ENCODE measurements around the gene THNSL1.
A peak's percentile ranks its signal among the peaks of the same experiment; 100 is the strongest.

The THNSL1 gene

DNA sequence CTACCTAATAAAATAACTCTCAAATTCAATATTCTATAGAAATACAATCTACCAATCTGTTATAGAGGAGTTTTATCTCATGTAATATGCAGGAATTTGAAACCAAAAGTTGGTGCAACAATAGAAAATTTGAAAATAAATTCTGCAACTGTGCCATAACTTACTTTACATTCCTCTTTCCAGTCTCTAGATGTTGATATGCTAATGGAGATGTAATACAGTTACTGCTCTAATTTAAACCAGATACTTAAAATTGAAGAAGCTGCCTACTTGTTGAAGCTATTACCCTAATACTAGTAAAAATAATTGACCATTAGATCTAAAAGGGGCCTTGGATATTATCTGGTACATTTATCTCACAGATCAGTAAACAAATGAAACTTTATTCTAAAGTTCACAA, 1.8 kb upstream of the THNSL1 start:
- no peak for DNase-seq

DNA sequence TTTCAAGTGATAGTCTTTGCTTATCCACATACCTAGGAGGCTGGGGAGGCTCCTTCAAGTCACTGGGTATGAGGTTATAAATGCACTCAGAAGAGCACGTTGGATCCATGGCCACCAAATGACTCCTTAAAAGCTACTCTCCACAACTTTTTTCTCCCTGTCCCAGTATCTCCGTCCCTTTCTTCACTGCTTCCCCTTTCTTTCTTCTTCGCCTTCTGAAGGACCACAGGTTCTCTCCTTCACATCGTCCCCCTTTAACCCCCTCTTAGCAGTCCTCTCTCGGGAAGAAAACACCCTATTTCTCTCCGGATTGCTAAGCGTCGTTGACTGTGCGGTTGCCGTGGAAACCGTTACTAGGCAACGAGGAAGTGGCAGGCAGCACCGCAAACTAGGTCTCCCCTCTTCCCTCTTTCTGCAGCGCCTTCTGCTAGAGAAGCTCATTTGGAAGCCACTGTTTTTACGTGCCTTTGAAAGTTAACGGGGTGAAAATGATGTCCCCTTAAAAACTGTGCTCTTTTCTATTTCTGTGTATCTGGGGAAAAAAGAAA, 510 bp upstream of the THNSL1 start, which contains the start of gene ENKUR:
Gene ENKUR, minus strand, starts transcription at position 331 of the 548 bp plus-strand sequence. Its CDS starts 222 bp downstream, at position 109.
- peak; percentile 89 for DNase-seq

DNA sequence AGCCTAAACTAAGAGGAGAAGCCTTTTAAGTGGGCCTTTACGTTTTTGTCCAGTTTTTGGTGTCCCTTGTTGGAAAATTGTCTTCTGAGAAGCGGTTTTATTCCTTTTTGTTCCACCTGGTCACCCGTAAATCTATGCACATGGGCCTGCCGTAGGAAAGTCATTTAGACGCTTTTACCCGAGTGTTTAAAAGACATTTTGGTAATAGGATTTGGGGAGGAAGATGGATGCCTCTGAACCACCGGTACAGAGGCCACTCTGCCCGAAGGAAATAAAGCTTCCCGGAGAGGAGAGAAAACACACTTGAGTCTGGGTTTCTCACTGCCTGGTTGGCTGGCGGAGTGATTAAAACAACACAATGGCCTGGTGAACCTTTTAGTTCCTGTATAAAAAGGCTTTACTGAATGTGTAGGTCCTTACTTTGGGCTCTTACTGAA, 760 bp downstream of the THNSL1 start:
- no peak for DNase-seq

DNA sequence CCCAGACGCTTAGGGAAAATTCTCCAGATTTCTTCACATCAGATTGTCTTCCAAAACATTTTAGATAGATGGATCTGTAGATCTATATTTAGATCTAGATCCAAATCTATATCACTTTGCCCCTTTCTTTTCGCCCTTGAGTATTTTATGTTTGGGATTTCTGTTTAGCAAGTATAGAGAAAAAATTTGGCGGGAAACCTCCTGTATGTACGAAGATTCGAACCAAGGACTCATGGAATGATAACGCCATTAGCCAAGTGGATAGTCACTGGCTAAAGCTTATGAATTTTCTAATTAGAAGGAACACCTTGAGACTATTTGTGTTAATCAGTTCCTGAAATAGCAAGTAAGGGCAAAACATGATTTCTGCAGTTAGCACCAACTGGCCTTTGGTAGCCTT, 1.2 kb downstream of the THNSL1 start:
- no peak for DNase-seq

DNA sequence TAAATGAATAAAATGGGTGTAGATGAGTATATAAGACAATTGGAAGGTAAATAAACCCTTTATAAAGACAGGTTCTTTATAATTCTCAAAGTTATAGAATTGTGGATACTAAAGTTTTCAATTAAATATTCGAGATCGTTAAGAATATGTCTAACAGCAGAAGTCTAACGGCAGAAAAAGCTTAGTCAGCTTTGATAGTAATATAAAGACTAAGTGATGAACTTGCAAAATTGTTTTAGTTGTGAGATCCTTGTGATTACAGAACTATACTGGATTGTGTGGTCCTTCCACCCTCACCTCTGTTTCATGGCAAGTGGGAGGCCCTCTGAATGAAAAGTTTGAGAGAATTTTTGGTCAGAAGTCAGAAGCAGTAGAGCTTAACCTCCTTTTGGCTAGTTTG, 2.3 kb downstream of the THNSL1 start:
- no peak for DNase-seq

DNA sequence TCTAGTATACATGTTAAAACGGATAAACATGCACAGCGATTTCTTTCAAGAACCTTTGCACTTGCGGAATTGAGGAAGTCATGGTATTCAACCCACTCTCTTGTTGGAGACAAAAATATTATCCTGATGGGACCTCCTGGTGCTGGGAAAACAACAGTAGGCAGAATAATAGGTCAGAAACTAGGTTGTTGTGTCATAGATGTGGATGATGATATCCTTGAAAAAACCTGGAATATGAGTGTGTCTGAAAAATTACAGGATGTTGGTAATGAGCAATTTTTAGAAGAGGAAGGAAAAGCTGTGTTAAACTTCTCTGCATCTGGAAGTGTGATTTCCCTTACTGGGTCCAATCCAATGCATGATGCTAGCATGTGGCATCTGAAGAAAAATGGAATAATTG, 6.9 kb downstream of the THNSL1 start:
- DNase-seq: no peak

DNA sequence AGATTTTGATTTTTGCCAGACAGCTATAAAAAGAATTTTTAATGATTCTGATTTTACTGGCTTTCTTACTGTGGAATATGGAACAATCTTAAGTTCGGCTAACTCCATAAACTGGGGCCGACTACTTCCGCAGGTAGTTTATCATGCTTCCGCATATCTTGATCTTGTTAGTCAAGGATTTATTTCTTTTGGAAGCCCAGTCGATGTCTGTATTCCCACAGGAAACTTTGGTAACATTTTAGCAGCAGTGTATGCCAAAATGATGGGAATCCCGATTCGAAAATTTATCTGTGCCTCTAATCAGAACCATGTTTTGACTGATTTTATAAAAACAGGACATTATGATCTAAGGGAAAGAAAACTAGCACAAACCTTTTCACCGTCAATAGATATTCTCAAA, 8.1 kb downstream of the THNSL1 start:
- no peak for DNase-seq

DNA sequence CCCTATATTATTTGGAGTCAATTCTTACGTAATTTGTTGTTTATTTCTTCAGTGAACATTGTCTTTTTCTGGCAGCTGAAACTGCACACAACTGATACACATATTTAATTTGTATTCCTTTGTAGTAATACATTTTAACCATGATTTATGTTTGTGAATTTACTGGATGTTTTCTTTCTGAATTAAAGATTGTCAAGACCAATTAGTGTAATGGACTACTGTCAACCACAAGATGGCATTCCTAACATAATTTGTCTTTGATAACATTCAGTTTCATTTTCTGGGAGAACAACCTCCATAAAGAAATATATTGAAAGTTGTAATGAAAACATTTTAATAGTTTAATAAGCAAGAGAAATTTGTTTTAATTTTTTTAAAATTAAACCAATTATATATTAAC, 10.1 kb downstream of the THNSL1 start:
- DNase-seq: no peak

DNA sequence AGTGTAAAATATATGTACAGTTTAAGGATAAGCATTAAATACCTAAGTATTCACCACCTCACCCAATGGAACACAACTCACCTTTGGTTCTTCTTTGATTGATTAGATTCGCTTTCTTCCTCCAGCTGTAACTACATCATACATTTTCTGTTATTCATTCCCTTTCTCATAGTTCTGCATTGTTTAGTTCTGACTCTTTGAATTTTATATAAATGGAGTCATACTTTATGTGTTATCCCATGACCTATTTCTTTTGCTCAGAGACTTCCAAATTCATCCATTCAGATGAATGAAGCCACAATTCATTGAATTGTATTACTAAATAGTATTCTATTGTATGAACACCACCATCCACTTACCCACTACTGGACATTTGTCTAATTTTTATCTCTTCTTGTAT, 12.3 kb downstream of the THNSL1 start:
- no peak for DNase-seq

DNA sequence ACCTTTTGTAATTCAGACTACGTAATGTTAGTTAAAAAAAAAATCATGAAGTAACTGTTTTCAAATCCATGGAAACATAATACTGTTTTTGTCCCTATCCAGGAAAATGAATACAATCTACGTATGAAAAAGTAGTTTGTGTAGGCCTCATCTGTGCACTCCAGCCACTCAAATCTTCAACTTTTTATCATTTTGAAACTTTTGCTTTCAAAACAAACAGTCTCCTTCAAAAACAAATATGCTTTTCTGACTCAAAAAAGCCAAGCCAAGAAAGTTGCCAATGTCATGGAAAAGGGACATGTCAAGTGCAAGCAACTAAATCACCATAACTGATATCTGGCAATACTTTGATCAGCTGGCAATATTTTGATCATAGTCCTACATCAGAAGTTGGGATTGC, 13.1 kb downstream of the THNSL1 start:
- DNase-seq: no peak

DNA sequence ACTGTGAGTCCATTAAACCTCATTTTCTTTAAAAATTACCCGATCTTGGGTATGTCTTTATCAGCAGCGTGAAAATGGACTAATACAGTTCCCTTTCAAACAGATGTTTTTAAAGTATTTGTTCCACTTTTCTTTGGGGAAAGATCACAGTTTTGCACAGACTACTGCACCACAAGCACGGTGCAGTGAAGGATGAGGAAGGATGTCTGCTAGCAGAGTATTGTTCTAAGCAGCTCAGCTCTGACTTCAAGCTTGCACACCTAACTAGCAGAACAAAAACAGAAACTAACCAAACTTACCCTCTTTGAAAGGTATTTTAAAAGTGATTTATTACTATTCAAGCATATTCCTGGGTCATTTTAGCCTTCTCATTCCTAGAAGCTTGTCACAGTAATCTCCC, 20.0 kb downstream of the THNSL1 start:
- no peak for DNase-seq

DNA sequence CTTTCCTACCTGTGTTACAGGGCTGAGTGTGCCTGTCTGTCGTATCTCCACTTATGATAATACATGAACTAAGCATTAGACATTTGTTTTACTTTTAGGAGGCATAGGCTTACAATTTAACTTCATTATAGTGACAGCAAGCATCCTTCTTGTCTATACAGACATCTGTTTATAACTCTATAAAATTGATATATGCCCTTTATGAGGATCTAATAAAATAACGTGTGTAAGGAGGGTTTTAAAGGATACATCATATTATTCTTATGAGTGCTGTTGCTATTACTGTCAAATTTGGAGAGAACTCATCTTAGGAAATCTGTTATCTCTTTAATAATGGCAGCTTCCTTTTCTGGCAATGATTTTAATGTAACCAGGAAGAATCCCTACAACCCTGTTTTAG, 21.9 kb downstream of the THNSL1 start:
- DNase-seq: no peak

DNA sequence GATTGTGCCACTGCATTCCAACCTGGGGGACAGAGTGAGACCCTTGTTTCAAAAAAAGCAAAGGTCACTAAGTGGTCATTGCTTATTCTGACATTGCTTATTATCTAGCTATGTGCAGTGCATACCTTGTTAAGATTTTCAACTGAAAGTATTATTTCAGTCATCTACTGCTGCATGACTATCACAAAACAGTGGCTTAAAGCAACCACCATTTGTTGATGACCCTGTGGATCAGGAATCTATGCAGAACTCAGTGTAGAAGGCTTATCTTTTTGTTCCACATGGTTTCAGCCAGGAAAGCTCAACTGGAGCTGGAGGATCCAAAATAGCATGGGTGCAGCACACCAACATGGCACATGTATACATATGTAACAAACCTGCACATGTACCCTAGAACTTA, 23.1 kb downstream of the THNSL1 start:
- DNase-seq: no peak

DNA sequence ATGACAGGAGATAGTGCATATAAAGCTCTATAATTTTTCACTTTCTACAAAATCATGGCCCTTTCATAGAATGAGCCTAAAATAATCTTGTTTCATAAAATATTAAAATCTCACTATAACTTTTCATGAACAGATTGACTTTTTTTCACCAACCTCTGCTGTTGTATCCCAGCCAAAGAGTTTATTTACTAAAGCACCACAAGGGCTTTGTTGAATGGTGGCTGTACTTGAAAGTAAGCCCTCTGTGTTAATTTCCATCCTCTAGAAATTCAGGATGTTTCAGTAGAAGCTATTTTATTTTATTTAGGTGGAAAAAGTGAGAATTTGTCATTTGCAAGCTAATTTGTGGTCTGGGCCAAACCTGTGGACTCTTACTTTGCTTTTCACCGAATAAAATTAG, 30.2 kb downstream of the THNSL1 start:
- DNase-seq: no peak

DNA sequence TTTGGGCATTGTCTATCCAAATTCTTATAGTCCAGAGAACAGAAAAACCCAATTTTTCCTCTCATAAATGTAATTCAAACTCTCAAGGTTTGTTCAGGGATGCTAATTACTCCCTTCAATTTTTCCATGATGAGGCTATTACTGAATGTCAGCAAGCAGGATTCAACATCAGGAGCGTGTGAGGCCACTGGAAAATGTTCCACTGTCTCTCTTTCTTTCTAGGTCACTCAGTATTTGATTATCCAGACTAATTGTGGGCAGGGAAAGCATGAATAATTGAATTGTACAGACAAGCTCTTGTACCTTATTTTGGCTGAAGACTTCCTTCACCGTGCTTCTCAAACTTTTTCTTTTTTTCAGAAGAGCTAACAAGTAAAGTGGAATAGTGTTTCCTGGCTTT, 30.7 kb downstream of the THNSL1 start:
- no peak for DNase-seq

DNA sequence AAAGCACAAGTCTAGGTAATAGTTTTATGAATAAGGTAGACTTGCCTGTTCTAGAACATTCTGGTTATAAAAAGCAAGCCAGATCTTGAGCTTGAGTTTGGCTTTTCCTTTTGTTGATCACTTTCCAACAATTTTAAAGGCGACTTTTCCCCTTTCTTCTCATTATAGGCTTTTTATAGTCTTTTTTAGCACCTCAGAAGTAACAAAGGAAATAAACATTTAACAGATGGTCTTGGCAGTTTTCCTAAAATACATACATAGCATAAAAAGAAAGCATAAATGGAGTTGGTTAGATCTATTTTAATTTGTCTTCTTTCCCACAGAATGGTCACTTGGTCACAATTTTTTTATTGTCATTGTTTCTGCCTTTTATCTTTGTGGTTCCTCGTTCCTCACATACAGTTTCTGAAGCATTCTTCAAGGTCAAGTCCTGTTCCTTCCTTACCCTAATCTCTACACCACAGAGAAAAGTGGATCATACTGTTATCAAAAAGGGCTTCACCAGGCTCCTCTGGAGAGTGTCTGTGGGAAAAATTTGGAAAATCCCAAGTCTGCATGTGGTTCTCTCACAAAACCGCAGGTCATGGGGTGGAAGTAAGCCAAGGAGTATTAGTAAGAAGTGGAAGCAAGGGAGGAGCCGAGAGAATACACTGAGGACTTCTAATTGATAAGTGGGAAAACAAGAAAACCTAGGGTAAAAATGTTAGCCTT, 31.3 kb downstream of the THNSL1 start:
- no peak for DNase-seq

DNA sequence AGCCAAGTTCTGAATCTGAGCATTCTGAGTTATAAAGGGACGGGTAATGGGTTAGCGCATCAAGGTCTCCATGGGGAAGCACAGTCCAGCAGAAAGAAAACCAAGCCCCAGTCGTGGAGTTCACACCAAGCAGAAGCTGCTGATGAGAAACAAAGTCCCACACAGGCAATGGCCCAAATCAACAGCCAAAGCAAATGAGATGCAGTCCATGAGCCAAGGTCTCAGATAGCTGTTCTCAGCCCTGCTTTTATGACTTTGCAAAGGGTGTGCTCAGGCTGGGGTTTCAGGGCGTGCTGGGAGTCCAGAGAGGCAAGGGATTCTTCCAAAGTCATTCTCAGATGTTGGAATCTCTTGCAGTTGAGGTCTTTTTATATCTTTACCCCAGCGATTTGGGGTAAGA, 32.0 kb downstream of the THNSL1 start:
- DNase-seq: no peak

DNA sequence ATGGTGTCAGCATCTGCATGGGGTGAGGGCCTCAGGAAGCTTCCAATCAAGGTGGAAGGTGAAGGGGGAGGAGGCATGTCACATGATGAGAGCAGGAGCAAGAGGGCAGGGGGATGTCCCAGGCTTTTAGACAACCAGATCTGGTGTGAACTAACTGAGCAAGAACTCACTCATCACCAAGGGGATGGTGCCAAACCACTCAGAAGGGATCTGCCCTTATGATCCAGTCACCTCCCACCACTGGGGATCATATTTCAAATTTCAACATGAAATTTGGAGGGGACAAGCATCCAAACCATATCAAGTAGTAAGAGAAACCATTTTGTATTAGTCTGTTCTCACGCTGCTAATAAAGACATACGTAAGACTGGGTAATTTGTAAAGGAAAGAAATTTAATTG, 33.6 kb downstream of the THNSL1 start:
- DNase-seq: no peak

DNA sequence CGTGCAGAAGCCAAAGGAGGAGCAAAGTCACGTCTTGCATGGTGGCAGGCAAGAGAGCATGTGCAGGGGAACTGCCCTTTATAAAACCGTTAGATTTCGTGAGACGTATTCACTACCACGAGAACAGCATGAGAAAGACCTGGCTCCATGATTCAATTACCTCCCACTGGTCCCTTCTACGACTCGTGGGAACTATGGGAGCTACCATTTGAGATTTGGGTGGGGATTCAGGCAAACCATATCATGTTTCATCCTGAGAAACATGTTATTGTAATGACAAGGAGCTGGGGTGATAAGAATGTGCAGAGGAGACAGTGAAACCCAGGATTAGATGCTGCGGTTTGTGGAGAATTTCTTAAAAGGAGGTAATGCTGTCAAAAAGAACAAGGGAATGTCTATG, 34.0 kb downstream of the THNSL1 start:
- DNase-seq: no peak

DNA sequence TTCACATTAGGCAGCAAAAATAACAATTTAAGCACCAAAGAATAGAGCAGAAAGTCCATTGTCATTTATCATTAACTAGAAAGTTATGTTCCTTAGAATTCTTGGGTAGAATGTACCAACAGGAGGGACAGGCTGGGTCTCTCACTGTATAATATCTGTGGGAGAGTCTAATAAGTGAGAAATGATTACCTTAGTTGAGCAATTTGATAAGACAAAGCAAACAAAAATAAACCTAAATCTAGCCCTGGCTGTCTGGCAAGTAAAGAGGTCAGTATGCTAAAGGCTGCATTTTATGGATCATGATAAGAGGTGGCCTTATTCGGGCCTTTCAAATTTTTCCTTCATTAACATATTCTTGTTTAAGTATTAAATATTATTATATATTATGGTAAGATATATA, 35.6 kb downstream of the THNSL1 start:
- no peak for DNase-seq

DNA sequence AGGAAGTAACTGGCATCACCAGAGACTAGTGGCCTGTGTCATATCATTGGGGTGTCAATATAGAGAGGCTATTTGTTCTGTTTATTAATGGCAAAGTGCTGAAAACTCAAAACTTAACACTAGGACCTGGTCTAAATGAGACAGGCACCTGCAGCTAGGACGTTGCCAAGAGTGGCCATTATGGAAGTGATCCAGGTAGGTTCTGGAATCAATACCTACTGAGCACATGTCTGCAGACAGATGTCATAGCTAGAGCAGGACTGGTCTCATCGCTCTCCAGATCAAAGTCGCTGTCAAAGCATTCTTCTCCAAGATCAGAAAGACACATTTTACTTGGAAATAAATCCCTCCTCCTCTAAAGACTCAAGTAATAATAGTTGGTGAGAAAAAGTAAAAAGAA, 40.3 kb downstream of the THNSL1 start:
- DNase-seq: no peak

DNA sequence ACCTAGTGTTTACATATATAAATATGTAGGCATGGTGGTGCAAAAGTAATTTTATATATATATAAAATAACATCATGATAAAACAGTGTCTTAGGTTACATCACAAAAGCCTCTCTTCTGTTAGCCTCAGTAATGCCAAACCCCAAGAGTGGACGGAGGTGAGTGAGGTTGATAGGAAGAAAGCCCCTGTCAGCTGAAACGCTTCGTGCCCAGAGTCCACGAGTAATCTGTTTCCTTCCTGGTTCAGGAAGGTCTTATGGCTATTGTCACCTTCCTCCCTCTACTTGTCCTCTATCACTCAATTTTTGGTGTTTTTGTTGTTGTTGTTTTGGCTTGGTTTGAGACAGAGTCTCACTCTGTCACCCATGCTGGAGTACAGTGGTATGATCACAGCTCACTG, 41.5 kb downstream of the THNSL1 start:
- no peak for DNase-seq

DNA sequence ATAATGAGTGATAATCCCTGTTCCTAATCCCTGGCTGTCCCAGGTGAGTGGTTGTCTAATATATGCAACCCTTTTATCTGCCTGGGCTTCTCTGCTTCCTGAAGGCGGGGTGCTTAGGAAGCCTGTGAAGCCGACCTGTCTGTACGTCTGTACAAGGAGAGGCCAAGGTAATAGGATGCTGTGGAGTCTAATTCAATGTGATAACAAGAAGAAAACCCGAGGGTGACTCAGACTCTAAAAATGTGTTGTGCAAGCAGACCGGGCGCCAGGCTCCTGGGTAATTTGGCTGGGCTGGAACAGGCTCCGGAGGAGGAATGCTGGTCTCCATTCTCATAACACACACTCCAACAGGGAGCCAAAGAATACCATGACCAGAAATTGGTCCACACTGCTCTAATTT, 43.6 kb downstream of the THNSL1 start:
- no peak for DNase-seq

DNA sequence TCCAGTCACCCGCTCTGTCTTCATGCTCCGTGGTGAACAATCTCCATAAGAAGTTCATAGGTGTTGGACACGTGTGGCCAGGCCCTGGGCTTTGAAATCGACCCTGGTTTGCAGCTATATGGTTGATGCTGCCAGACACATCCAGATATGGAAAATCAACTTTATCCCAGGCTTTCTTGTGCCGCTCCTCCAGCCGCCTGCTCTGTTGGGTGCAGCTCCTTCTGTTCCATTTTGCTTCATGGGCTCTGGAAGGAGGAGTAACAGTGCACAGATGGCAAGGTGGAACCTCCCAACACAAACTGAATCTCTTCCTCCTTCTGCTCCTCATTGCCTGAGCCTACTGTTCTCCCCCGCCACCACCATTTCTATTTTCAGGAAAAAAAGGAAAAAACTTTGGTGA, 44.7 kb downstream of the THNSL1 start:
- DNase-seq: no peak
